ENCODE results near the gene FASN.

GRCh38 chr17:82121660-82122629 is 23.9 kb upstream of the FASN start:
- TF ChIP-seq CEBPB (IDR thresholded peaks at IDR 0.05) (no peak), EP300 (IDR thresholded peaks at IDR 0.05) (no peak), CTCF (IDR thresholded peaks at IDR 0.05) (no peak), JUN (IDR thresholded peaks at IDR 0.05) (no peak), ZSCAN20 (CRISPR knock-in tag; IDR thresholded peaks at IDR 0.05) (no peak), POLR2A (IDR thresholded peaks at IDR 0.05; ENCODE audit: low read length) (no peak), JUNB (IDR thresholded peaks at IDR 0.05) (no peak), NR3C1 (IDR thresholded peaks at IDR 0.05) (no peak), TP53 (CRISPR knock-in tag; IDR thresholded peaks at IDR 0.05) (no peak), BHLHE40 (IDR thresholded peaks at IDR 0.05; ENCODE audit: low read depth, low read length) (no peak), POLR2AphosphoS2 (conservative IDR thresholded peaks at IDR 0.05; ENCODE audit: low read length) (no peak)

Measured in A549 (cell line).